T-helper 17 cell (primary cell): Measurements from ENCODE around the gene COPZ1. TPM values are rescaled to one million over a fixed set of nuclear protein-coding genes. Genes with fewer than 3 reads are reported as not detected.
"Not testable (repeated sequence)": the region's sequence is repeated elsewhere in the genome, so short reads cannot be mapped to it uniquely, and the experiment has no call there.

ENCODE experiments used
- ATAC-seq: fragments of 150-1000 bp; cut with Tn5 transposase; 2 replicates; pipeline ENCODE4 v1.10.0; 2021; ENCODE audit warnings: mild to moderate bottlenecking, moderate library complexity
- DNase-seq, 3 donors: peaks; one replicate each; pipeline versions ENCODE4 v3.0.0 to v3.0.0-alpha.2; 2020 to 2021
- H3K9me3 ChIP-seq: one replicate; pipeline ENCODE4 v1.7.0; 2013; ENCODE audit warnings: low read length, mild to moderate bottlenecking; ENCODE audit not compliant: control insufficient read depth, poor library complexity, severe bottlenecking
- H3K27ac Mint-ChIP-seq: one replicate; pipeline ENCODE4 v1.8.0; 2022; ENCODE audit warnings: mild to moderate bottlenecking, moderate library complexity, mixed read lengths
- H3K27me3 Mint-ChIP-seq: one replicate; pipeline ENCODE4 v1.8.0; 2022; ENCODE audit warnings: mixed read lengths
- H3K36me3 Mint-ChIP-seq: one replicate; pipeline ENCODE4 v1.8.0; 2022; ENCODE audit warnings: low read depth, mixed read lengths
- H3K4me1 Mint-ChIP-seq: one replicate; pipeline ENCODE4 v1.8.0; 2022; ENCODE audit warnings: mild to moderate bottlenecking, mixed read lengths
- H3K4me3 Mint-ChIP-seq: one replicate; pipeline ENCODE4 v1.8.0; 2022; ENCODE audit warnings: mild to moderate bottlenecking, moderate library complexity, mixed read lengths
- total RNA-seq, 4 donors: library from RNA in 2 of 4; stranded (reverse) in 2 of 4; gene quantifications; one replicate each; pipeline ENCODE4 v1.2.3 and lab custom pipeline; 2022 to 2026

Gene COPZ1
- total RNA-seq, 2 donors from 2014 or later: 58.6 to 63.3 TPM

GRCh38 chr12:54352891-54353874 is 28.3 kb downstream of the COPZ1 start:
- peak overlapping the region; percentile 83 for H3K27ac Mint-ChIP-seq
- H3K27me3 Mint-ChIP-seq: no peaks in the 10 kb centered on the region
- no peaks in the 10 kb centered on the region for H3K9me3 ChIP-seq
- DNase-seq: no peak
- H3K4me1 Mint-ChIP-seq: peaks cover 20% of the 10 kb centered on the region
- no peak for ATAC-seq
- H3K4me3 Mint-ChIP-seq: no peak overlapping the region
- H3K36me3 Mint-ChIP-seq: peaks cover 12% of the 10 kb centered on the region

DNA sequence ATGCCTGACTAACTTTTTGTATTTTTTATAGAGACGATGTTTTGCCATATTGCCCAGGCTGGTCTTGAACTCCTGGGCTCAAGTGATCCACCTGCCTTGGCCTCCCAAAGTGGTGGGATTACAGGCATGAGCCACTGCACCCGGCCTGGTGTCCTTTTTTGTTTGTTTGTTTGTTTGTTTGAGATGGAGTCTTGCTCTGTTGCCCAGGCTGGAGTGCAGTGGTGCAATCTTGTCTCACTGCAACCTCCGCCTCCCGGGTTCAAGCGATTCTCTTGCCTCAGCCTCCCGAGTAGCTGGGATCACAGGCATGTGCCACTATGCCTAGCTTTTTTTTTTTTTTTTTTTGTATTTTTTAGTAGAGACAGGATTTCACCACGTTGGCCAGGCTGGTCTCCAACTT is 29.3 kb downstream of the COPZ1 start:
- not testable (repeated sequence) for H3K4me3 Mint-ChIP-seq, H3K27ac Mint-ChIP-seq, H3K9me3 ChIP-seq, H3K27me3 Mint-ChIP-seq, ATAC-seq, DNase-seq
- Mint-ChIP-seq H3K4me1 (peaks cover 20% of the 10 kb centered on the region), H3K36me3 (peaks cover 12% of the 10 kb centered on the region)

DNA sequence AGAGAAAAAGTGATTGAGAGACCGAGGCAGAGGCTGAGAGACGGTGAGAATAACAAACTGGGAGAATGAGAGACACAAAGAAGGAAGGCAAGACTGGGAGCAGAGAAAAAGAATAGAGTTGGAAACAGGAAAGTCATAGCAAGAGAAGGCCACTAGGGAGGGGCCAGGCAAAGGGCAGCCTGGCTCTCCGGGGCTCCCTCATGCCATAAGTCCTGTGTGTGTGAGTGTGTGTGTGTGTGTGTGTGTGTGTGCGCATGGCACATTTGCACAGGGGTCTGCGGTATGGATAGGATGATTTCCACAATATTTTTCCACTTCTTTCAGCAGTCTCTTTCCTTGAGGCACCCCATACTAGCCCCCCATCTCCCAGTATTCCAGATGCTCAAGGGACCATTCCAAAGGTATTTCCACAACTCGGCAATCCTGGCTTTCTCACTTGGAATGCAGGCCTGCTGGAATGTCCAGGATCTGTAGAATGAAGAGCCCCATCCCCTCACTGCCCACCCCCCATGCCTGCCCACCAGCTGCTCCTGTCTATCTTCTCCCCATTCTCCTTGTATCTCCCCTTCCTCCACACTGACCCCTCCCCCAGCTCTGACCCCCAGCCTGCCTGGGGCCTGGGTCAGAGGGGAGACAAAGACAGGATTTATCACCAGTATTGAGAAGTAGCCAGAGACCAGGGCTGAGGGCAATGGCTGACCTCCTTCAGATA is 30.3 kb downstream of the COPZ1 start:
- peaks cover 20% of the 10 kb centered on the region for H3K4me1 Mint-ChIP-seq
- no peak overlapping the region for H3K27ac Mint-ChIP-seq
- H3K4me3 Mint-ChIP-seq: no peak overlapping the region
- H3K9me3 ChIP-seq: no peaks in the 10 kb centered on the region
- ATAC-seq (no peak), DNase-seq (no peak)
- H3K36me3 Mint-ChIP-seq: peaks cover 8% of the 10 kb centered on the region
- no peaks in the 10 kb centered on the region for H3K27me3 Mint-ChIP-seq

- no peaks in the 10 kb centered on the region for H3K9me3 ChIP-seq
- H3K36me3 Mint-ChIP-seq: peaks cover 5% of the 10 kb centered on the region
- DNase-seq: no peak
- no peak for ATAC-seq
- H3K27me3 Mint-ChIP-seq: no peaks in the 10 kb centered on the region
- H3K27ac Mint-ChIP-seq: no peak overlapping the region
- H3K4me3 Mint-ChIP-seq: no peak overlapping the region
- peaks cover 20% of the 10 kb centered on the region for H3K4me1 Mint-ChIP-seq
Observed at GRCh38 chr12:54356228-54356627, 31.3 kb downstream of the COPZ1 start.

DNA sequence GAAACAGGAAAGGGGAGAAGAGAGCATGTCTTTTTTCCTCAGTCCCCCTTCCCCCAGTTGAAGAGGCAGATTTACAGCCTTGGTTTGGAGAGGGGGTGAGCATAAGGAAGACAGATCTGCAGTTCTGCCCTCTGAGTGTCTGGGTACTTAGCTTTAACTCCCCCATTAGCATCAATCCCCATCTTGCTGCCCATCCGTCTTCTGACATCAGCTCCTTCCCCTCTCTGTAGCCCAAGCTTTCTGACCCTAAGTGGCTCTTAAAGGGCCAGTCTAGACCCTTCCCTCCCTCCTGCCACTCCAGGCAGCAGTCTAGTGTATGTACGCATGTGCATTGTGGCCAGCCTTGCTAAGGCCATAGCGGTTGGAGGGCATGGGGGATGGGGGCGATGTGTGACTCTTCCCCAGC is 32.0 kb downstream of the COPZ1 start:
- peaks cover 12% of the 10 kb centered on the region for H3K4me1 Mint-ChIP-seq
- H3K9me3 ChIP-seq: no peaks in the 10 kb centered on the region
- DNase-seq (no peak), ATAC-seq (no peak)
- no peaks in the 10 kb centered on the region for H3K27me3 Mint-ChIP-seq
- no peak overlapping the region for H3K4me3 Mint-ChIP-seq
- H3K27ac Mint-ChIP-seq: no peak overlapping the region
- peaks cover 5% of the 10 kb centered on the region for H3K36me3 Mint-ChIP-seq

- no peak for ATAC-seq
- no peaks in the 10 kb centered on the region for H3K27me3 Mint-ChIP-seq
- DNase-seq: no peak
- H3K36me3 Mint-ChIP-seq: peaks cover 5% of the 10 kb centered on the region
- H3K4me3 Mint-ChIP-seq: no peak overlapping the region
- no peak overlapping the region for H3K27ac Mint-ChIP-seq
- H3K9me3 ChIP-seq: no peaks in the 10 kb centered on the region
- peaks cover 6% of the 10 kb centered on the region for H3K4me1 Mint-ChIP-seq
Observed at GRCh38 chr12:54357506-54358190, 32.7 kb downstream of the COPZ1 start.

GRCh38 chr12:54358191-54358944 is 33.4 kb downstream of the COPZ1 start:
- no peak for ATAC-seq
- H3K27ac Mint-ChIP-seq: no peak overlapping the region
- peak in 1 of 3 donors; percentile 27 for DNase-seq
- H3K36me3 Mint-ChIP-seq: peaks cover 5% of the 10 kb centered on the region
- no peaks in the 10 kb centered on the region for H3K27me3 Mint-ChIP-seq
- peaks cover 9% of the 10 kb centered on the region for H3K4me1 Mint-ChIP-seq
- H3K4me3 Mint-ChIP-seq: no peak overlapping the region
- no peaks in the 10 kb centered on the region for H3K9me3 ChIP-seq

DNA sequence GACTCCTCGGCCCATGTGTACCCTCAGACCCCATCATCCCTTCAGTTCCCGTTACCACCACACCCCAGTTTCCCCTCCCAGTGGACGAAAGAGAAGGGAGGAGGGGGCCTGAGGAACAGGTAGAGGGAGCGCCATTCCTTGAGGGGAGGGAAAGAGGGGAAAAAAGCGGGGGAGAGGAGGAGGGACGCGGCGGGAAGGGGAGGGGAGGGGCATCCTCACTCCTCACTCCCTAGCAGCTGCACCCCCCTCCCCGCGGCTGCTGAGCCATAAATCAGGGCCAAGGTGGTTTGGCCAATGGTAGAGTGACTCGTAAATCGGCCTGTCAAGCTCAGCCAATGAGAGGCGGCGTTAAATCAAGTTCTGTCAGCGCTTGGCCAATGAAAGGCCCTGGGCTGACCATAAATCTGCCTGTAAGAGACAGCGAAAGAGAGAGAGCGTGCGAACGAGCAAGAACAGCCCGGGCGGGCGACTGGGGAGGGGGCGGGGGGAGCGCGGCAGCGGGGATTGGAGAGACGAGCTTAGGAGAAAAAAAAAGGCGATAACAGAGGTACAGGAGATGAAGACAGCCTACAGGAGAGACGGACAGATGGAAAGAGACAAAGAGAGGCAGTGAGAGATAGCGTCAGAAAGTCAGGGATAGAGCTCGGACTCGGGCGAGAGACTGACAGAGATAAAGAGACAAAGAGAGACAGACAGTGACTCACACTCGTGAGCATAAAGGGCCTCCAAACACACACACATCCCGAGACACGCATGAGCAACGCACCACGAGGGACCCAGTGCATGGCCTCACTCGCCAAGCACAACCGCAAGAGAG is 34.2 kb downstream of the COPZ1 start:
- Mint-ChIP-seq H3K27me3 (no peaks in the 10 kb centered on the region), H3K36me3 (peaks cover 5% of the 10 kb centered on the region), H3K4me3 (no peak overlapping the region), H3K4me1 (peaks cover 15% of the 10 kb centered on the region), H3K27ac (no peak overlapping the region)
- DNase-seq (peak; percentile 83 to 90 (median 85)), ATAC-seq (peak; percentile 97)
- H3K9me3 ChIP-seq: no peaks in the 10 kb centered on the region

DNA sequence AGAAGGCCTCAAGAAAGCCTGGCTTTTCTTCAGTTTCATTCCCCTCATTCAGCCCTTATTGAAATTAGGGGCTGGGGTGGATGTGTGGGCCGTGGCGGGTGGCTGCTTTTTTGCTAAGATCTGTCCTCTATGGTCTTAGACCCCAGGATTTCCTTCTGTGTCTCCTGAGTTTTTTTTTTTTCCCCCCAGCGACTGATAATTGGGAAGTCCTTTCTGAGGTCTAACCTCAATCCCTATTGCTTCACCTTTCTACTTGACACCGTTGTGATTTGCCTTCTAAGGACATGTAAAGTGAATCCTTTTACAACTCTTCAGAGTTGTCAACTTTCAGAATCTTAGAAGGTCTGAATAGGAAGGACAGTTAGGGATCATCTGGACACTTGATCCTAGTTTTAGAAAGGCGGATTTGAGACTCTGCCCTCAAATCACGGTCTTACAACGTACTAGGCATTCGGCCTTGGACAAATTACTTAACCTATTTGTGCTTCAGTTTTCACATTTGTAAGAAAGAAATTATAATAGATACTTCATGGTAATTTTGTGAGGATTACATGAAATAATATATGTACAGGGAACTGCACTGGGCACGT is 34.9 kb downstream of the COPZ1 start:
- H3K9me3 ChIP-seq: no peaks in the 10 kb centered on the region
- no peak overlapping the region for H3K4me3 Mint-ChIP-seq
- peaks cover 2% of the 10 kb centered on the region for H3K36me3 Mint-ChIP-seq
- H3K4me1 Mint-ChIP-seq: peaks cover 20% of the 10 kb centered on the region
- no peaks in the 10 kb centered on the region for H3K27me3 Mint-ChIP-seq
- no peak overlapping the region for H3K27ac Mint-ChIP-seq
- DNase-seq (no peak), ATAC-seq (no peak)

- Mint-ChIP-seq H3K4me1 (peaks cover 21% of the 10 kb centered on the region), H3K4me3 (peak overlapping the region; percentile 9), H3K27ac (no peak overlapping the region), H3K27me3 (no peaks in the 10 kb centered on the region), H3K36me3 (no peaks in the 10 kb centered on the region)
- no peak for ATAC-seq
- H3K9me3 ChIP-seq: no peaks in the 10 kb centered on the region
- DNase-seq: peak in 1 of 3 donors; percentile 35
Observed at GRCh38 chr12:54360717-54361456, 36.0 kb downstream of the COPZ1 start.

- Mint-ChIP-seq H3K27me3 (no peaks in the 10 kb centered on the region), H3K4me1 (peaks cover 25% of the 10 kb centered on the region), H3K4me3 (peak overlapping the region; percentile 19), H3K36me3 (no peaks in the 10 kb centered on the region), H3K27ac (no peak overlapping the region)
- DNase-seq: no peak
- H3K9me3 ChIP-seq: no peaks in the 10 kb centered on the region
- ATAC-seq: no peak
Observed at GRCh38 chr12:54363047-54363446, 38.1 kb downstream of the COPZ1 start.
